NCI-H2029 (cell line): ENCODE results near the gene WASL.
"Not testable (repeated sequence)": the region's sequence is repeated elsewhere in the genome, so short reads cannot be mapped to it uniquely, and the experiment has no call there.

Source experiments
- DNase-seq: peaks from one replicate; lab custom pipeline; 2025; lab: John Stamatoyannopoulos, UW

Gene WASL

DNA sequence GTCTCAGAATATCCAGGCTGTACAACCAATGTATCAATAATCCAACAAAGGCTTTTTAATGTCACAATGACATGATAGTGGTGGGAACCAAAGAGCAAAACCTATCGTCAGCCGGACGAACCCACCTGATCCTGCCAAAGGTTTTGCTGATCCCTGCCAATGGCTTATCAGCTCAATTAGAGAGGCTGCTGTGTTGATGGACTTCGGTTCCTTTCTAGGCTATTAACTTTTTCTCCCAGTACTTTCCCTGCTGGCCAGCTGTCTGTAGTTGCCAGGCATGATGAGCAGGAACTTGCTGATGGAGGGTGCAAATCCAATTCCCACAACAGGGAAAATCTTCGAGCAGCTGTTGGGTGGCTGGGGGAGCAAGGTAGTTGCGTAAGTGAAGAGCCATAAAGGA, 90.8 kb downstream of the WASL start:
- no peak for DNase-seq

DNA sequence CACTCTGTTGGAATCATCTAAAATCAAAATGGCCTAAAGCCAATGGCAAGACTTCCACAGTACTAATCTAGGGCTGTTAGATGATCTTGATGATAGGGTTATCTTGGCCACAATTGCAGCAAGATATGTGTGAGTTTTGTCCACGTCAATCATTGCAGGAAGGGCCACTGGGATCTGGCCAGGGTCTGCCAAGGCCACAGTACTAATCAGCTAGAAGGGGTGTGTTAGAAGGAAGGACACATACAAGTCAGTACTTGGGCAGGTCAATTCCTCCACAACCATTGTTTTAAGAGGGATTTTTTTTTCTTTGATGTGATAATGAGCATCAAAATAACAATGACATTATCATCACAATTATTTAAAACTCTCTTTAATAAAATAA, 91.5 kb downstream of the WASL start:
- DNase-seq: no peak

GRCh38 chr7:123656544-123657303, 92.1 kb downstream of the WASL start:
- DNase-seq: no peak

DNA sequence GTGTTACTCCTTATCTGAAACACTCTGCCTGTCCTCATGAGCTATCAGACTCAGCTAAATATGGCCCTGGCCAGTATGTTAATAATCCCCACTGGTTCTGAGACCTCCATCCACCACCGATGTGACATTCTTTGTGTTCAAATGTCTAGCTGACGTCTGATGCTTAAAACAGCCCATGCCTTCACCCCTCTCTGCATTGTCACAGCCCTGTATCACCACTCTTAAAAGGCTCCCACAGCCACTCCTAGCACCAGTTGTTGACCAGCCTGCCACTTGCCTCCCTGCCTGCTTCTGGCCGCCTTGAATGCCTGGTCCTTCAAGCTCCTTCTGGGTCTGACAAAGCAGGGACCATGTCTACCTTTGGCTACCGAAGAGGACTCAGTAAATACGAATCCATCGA, 93.2 kb downstream of the WASL start, which contains the start of gene LMOD2:
LMOD2 (plus strand) TSS at position 253 of the 400 bp plus-strand sequence; CDS start at position 351, 98 bp downstream.
- no peak for DNase-seq

GRCh38 chr7:123653162-123653561, 95.6 kb downstream of the WASL start:
- DNase-seq: no peak

GRCh38 chr7:123652406-123652805, 96.4 kb downstream of the WASL start:
- DNase-seq: no peak

DNA sequence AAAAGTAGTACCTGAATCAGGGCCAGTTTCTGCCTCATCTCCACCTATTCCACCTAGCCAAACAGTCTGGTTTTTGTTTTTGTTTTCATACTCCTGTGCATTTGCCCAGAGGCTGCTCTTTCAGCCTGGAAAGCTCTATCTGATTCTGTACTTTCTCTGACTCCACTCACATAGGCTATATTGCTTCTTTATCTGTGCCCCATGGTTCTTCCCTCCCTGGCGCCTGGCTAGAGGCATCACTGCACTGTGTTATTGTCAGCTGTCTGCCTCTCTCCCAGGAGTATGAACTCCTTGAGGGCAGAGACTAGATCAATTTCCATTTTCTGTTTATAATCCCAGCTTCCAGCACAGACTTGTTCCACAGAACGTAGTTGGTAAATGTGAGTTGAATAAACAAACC, 98.2 kb downstream of the WASL start:
- no peak for DNase-seq

DNA sequence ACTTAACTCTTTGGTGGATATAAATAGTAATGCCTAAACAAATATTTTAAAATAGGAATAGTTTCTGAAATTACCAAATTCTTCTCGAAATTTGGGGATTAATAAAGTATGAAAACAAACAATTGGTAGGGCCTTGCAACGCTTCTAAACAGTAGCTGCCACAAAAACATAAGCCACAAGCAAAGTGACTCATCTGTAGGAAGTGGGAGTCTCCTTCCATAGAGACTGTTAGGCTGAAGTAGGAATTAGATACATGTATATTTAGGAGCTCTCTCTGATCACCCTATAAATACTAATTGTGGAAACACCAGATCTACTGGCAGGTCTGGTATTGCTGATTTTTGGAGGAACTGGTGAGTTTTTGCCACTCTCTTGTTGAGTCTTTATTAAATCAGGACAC, 98.8 kb downstream of the WASL start:
- no peak for DNase-seq

- DNase-seq: no peak
These were observed 101.6 kb downstream of the WASL start for GRCh38 chr7:123647106-123647730.

- DNase-seq: no peak
These were observed 103.3 kb downstream of the WASL start for GRCh38 chr7:123645516-123645915.

DNA sequence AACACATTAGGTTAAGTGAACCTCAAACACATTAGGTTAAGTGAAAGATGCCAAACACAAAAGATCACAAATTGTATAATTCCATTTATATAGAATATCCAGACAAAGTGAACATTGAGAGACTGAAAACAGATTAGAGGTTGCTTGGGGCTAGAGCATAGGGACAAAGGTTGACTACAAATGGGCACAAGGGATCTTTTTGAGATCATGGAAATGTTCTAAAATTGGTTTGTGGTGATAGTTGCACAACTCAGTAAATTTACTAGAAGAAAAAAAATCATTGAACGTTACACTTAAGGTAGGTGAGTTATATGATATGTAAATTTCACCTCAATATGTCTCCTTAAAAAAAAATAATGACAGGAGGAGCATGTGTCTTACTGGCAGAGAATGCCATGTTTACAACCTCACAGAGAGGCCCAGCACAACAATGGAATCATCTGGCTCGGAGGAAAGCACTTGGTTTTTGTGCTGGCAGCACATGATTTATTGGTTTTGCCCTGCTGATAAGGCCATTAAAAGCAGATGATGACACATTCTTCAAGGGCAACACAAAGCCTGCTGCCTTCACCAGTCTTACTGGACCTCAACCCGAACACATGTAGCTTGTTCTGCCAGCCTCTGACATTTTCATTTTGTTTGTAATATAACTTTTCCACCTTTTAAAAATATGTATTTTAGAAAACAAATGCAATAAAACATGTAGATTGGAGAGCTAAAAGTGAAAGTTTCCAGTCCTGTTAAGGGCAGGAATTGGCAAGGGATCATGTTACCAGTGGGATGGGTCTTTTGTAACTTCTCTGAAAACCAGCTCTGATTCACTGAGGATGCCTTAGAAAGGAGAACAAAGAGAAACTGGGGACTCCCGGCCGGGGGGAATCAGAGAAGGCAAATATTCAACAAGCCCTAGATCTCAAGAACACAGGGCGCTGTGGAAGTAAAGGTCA, 105.0 kb downstream of the WASL start:
- peak; percentile 73 for DNase-seq

DNA sequence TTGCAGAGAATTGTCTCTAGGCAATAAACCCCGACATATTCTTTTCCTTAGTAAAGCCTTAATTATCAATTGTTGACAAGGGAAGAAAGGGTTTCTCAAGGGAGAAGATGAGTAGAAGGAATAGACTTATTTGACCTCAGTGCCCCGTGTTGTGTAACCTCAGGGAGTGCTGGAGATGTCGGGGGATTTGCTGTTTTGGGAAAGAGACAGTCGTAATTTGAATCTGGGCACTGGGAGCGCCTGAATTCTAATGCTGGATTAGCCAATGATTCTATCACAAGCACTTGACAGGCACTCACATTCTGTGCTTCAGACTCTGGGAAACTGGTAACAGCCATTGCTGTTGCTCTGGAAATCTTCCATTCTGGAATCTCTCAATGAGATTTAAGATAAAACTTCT, 106.9 kb downstream of the WASL start:
- no peak for DNase-seq

GRCh38 chr7:123640583-123640982, 108.2 kb downstream of the WASL start:
- DNase-seq: no peak

DNA sequence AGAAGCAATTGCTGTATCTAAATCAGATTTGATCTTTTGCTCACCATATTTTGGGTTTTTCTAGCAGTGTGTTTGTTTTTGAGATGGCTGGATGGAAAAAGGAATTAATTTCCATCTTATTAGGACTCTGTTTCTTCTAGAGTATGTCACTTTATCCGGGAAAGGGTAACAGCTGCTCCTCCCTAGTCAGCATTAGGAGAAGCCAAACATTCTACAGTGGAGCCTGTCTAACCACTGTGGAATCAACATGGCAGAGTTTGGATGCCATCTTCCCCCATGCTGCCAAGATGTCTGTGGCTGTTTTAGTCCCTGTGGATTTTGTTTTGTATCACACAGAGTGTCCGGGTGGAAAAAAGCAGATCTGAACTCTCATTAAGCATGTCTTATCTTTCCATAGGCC, 109.2 kb downstream of the WASL start:
- no peak for DNase-seq

DNA sequence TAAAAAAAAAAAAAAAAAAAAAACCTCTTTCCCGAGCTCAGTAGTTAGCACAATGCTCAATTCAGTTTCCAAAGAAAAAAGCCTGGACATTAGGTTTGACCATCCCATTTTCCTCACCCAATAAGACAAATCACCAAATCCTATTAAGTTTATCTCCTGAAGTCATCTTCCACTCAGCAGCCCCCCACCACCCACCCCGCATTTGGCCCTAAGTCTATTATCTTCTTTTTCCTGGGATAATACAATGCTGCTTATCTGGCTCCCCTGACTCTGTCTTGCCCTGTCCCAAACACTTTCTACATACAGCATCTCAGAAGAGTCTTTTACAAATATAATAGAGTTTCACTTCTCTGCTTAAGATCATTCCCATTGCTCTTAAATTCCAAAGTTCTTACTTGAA, 110.9 kb downstream of the WASL start:
- no peak for DNase-seq

DNA sequence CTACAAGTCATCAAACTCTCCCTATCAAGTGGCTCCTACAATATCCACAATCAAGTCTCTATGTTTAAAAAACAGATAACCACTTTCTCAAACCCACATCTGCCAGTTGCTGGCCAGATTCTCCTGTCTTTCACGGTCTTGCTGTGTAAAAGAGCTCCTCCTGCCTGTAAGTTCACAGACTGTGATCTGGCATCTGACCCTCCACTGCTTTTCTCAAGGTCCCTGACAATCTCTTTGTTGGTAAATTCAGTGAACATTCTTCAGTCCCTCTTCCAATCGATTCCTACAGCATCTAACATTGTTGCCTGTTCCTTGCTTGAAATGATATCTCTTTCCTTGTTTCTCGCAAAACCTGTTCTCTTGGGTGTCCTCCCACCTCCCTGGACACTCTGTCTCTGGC, 111.6 kb downstream of the WASL start:
- DNase-seq: no peak

GRCh38 chr7:123635551-123636359, 113.0 kb downstream of the WASL start:
- DNase-seq: no peak

- DNase-seq: not testable (repeated sequence)
These were observed 114.7 kb downstream of the WASL start for GRCh38 chr7:123634011-123634573.

GRCh38 chr7:123633553-123633952, 115.2 kb downstream of the WASL start:
- DNase-seq: no peak

GRCh38 chr7:123632808-123633207, 116.0 kb downstream of the WASL start:
- DNase-seq: no peak
